Smooth muscle cell (in vitro differentiated cells): ENCODE results near the gene TH. TPM values are rescaled to one million over a fixed set of nuclear protein-coding genes. Genes with fewer than 3 reads are reported as not detected.

ENCODE experiments used
- DNase-seq: peaks from one replicate; lab custom pipeline; 2025; ENCODE audit not compliant: unreplicated experiment; lab: John Stamatoyannopoulos, UW
- H2AFZ ChIP-seq: fragments of 200-600 bp; sonication (generic); 2 replicates; pipeline ENCODE4 v1.6.0; 2016; ENCODE audit warnings: antibody characterized with exemption, low read depth, mild to moderate bottlenecking
- H3F3A ChIP-seq: fragments of 200-600 bp; sonication (generic); 2 replicates; pipeline ENCODE4 v1.6.0; 2017; ENCODE audit warnings: antibody characterized with exemption, low read depth
- H3K27ac ChIP-seq: fragments of 200-600 bp; sonication (generic); 2 replicates; pipeline ENCODE4 v1.5.1; 2016; ENCODE audit warnings: low read depth, mild to moderate bottlenecking
- H3K27me3 ChIP-seq: fragments of 200-600 bp; sonication (generic); 2 replicates; pipeline ENCODE4 v1.6.1; 2016; ENCODE audit warnings: low read depth, mild to moderate bottlenecking
- H3K36me3 ChIP-seq: fragments of 200-600 bp; sonication (generic); 2 replicates; pipeline ENCODE4 v1.5.1; 2016; ENCODE audit warnings: low read depth
- H3K4me1 ChIP-seq: fragments of 200-600 bp; sonication (generic); 2 replicates; pipeline ENCODE4 v1.5.1; 2016; ENCODE audit warnings: low read depth
- H3K4me2 ChIP-seq: fragments of 200-600 bp; sonication (generic); 2 replicates; pipeline ENCODE4 v1.6.0; 2016; ENCODE audit warnings: mild to moderate bottlenecking
- H3K4me3 ChIP-seq: fragments of 200-600 bp; sonication (generic); 2 replicates; pipeline ENCODE4 v1.5.1; 2016; ENCODE audit warnings: mild to moderate bottlenecking
- H3K79me2 ChIP-seq: fragments of 200-600 bp; sonication (generic); 2 replicates; pipeline ENCODE4 v1.6.0; 2016; ENCODE audit warnings: low read depth, mild to moderate bottlenecking
- H3K9ac ChIP-seq: fragments of 200-600 bp; sonication (generic); 2 replicates; pipeline ENCODE4 v1.6.0; 2016; ENCODE audit warnings: low read depth
- H3K9me3 ChIP-seq: fragments of 200-600 bp; sonication (generic); replicated peaks from 2 replicates; pipeline ENCODE4 v1.5.1; 2016; ENCODE audit warnings: low read depth
- H4K20me1 ChIP-seq: fragments of 200-600 bp; sonication (generic); 2 replicates; pipeline ENCODE4 v1.6.0; 2016; ENCODE audit warnings: low read depth
- WGBS: methylation state at CpG from one replicate; pipeline ENCODE4 v1.1.7; 2016; ENCODE audit warnings: low lambda C conversion rate; 5-methylcytosine and 5-hydroxymethylcytosine counted together
- polyA plus RNA-seq: library from polyadenylated mRNA; unstranded; fragments of >200 nt; fragmentation: Nextera tagmentation; extraction: Ambion mirVana; gene quantifications from 2 replicates; pipeline ENCODE4 v1.2.1, GENCODE V29; 2016
- total RNA-seq: library from RNA; depleted of rRNA; stranded (reverse); fragments of >200 nt; gene quantifications from 2 replicates; pipeline ENCODE4 v1.2.3, GENCODE V29; 2014
- TF ChIP-seq, protein P1 (sequence below): fragments of 200-600 bp; sonication (generic); IDR thresholded peaks from 2 replicates; pipeline ENCODE4 v1.5.1; 2017; ENCODE audit warnings: borderline replicate concordance, mild to moderate bottlenecking, antibody characterized with exemption; ENCODE audit not compliant: insufficient read depth, poor library complexity, severe bottlenecking

Gene TH
- total and polyA plus RNA-seq, 2 experiments from 2014 or later = not detected

DNA sequence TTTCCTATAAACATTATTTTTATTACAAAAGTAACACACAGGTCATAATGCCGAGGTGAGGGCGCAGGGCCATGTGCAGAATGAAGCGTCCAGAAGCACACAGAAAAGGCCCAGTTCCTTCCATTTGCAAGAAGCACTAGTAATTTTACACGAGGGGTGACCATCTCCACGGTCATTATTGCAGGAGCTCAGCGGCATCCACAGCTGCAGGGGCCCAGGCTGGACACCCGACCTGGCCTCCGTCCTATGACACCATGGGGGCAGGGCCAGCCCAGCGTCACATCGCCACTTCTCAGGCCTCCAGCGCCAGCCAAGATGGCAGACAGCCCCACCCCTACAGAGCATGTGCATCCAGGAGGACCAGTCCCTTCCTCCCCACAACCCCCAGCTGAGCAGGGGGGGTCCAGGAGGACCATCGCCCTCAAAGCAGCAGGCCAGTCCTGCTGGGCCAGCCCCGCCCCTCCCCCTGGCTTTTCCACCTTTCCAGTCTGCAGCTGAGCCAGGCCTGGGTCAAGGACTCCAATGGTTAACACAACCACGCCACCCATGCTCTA is 35.9 kb downstream of the TH start:
- TF ChIP-seq, protein P1, sequence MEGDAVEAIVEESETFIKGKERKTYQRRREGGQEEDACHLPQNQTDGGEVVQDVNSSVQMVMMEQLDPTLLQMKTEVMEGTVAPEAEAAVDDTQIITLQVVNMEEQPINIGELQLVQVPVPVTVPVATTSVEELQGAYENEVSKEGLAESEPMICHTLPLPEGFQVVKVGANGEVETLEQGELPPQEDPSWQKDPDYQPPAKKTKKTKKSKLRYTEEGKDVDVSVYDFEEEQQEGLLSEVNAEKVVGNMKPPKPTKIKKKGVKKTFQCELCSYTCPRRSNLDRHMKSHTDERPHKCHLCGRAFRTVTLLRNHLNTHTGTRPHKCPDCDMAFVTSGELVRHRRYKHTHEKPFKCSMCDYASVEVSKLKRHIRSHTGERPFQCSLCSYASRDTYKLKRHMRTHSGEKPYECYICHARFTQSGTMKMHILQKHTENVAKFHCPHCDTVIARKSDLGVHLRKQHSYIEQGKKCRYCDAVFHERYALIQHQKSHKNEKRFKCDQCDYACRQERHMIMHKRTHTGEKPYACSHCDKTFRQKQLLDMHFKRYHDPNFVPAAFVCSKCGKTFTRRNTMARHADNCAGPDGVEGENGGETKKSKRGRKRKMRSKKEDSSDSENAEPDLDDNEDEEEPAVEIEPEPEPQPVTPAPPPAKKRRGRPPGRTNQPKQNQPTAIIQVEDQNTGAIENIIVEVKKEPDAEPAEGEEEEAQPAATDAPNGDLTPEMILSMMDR = no peak
- peak overlapping the region; percentile 98 for H3K4me2 ChIP-seq
- H2AFZ ChIP-seq = no peak overlapping the region
- no peak overlapping the region for H3K9ac ChIP-seq
- H3K79me2 ChIP-seq = peaks cover 68% of the 10 kb centered on the region
- H3K9me3 ChIP-seq = no peaks in the 10 kb centered on the region
- no peak overlapping the region for H3K27ac ChIP-seq
- no peaks in the 10 kb centered on the region for H3K27me3 ChIP-seq
- H4K20me1 ChIP-seq = peaks cover 82% of the 10 kb centered on the region
- H3K4me3 ChIP-seq = peak overlapping the region; percentile 92
- H3K36me3 ChIP-seq = no peaks in the 10 kb centered on the region
- DNase-seq = no peak
- peaks cover 76% of the 10 kb centered on the region for H3F3A ChIP-seq
- H3K4me1 ChIP-seq = peaks cover 15% of the 10 kb centered on the region
- 55% methylated on average over 13 of the region's 14 CpGs for WGBS

DNA sequence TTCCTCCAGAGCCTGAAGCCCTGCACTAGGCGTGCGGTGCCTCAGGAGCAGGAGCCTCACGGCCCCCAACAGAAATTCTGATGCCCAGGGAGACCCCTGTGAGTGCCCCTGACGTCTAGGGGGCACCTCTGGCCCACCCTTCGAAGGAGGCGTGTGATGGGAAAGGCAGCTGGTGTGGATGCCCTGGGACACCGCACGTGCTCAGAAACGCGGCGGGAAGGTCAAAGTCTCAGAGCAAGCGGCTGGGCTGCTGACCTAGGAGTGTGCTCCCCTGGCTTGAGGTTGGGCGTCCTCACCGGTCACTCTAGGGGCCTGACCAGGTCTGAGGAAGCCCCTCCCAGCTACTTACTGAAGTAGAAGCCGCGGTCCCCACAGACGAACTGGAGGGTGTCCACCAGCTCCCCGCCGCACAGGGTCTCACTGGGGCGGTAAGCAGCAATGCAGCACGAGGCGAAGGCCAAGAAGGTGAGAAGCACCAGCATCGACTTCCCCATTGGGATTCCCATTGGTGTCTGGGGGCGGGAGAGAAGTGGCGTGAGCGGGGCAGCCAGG is 36.5 kb downstream of the TH start:
- no peak for DNase-seq
- Histone ChIP-seq H3K36me3 (no peaks in the 10 kb centered on the region), H3K27me3 (no peaks in the 10 kb centered on the region), H3K4me1 (peaks cover 11% of the 10 kb centered on the region), H3K4me3 (peak overlapping the region; percentile 92), H3K9ac (no peak overlapping the region), H3K4me2 (peak overlapping the region; percentile 98), H3K9me3 (no peaks in the 10 kb centered on the region), H4K20me1 (peaks cover 89% of the 10 kb centered on the region), H3F3A (peaks cover 76% of the 10 kb centered on the region), H2AFZ (no peak overlapping the region), H3K79me2 (peaks cover 61% of the 10 kb centered on the region), H3K27ac (no peak overlapping the region)
- TF ChIP-seq, protein P1 = no peak
- WGBS = 81% methylated on average over 26 of the region's 26 CpGs

DNA sequence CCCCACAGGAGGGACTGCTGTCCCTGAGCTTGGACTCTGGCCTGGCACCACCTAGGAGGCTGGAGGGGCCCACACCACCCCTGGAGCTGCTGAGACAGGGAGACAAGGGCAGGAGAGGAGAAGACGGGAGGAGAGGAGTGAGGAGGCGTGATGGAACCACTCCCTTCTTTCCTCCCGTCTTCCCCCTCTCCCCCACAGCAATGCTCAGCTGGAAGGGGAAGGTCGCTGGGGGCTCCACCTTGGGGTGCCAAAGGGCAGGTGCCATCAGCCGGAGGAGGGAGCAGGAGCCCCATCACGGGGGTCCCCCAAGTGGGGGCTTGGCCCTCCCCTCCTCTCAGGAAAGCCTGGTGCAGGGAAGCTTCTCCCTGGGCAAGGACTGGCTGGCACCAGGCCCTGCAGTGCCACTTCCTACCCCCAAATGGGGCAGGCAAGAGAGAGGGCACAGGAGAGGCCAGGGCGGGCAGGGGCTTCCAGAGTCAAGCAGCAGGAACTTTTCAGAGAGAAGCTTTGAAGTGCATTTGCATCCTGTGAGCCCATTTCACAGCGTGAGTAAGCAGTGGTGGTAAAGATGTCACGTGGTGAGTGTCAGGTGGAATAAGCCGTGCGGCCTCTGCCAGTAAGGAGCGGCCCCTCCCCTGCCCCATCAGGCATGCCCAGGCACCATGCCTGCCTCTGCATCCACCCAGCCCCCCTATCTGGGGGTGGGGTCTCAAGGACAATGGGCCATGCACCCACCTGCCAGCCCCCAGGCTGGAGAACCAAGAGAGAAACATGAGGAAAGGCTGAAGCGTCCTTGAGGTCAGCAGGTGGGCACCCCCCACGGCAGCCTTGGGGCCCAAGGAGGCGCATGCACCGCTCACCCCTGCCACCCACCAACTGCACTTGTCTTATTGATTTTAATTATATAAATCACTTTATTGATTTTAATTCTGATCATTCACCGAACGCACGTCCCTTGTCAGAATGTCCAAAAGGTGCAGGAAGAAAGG is 37.3 kb downstream of the TH start:
- TF ChIP-seq, protein P1 = no peak
- Histone ChIP-seq H3K4me3 (peak overlapping the region; percentile 92), H3K27me3 (no peaks in the 10 kb centered on the region), H3K9me3 (no peaks in the 10 kb centered on the region), H2AFZ (no peak overlapping the region), H3K36me3 (no peaks in the 10 kb centered on the region), H3F3A (peaks cover 70% of the 10 kb centered on the region), H3K4me2 (peak overlapping the region; percentile 98), H3K79me2 (peaks cover 55% of the 10 kb centered on the region), H3K4me1 (peaks cover 9% of the 10 kb centered on the region), H3K27ac (peak overlapping the region; percentile 28), H4K20me1 (peaks cover 96% of the 10 kb centered on the region), H3K9ac (no peak overlapping the region)
- no peak for DNase-seq
- 72% methylated on average over 19 of the region's 19 CpGs for WGBS
